ENCODE measurements around the gene VAV2. TPM values are rescaled to one million over a fixed set of nuclear protein-coding genes. Genes with fewer than 3 reads are reported as not detected.

The VAV2 gene
- total and polyA plus RNA-seq, 2 donors, result 5.4 to 9.8 TPM

GRCh38 chr9:134002796-134003195 lies 10.7 kb upstream of the VAV2 start:
- no peak for DNase-seq (ENCODE audit: low read depth in 6 of 9, low spot score in 9 of 9)
- Histone ChIP-seq H3K4me1 (ENCODE audit: control insufficient read depth in 2 of 2, insufficient read depth in 2 of 2, low read length in 2 of 2) (no peaks in the 10 kb centered on the region), H3K27me3 (ENCODE audit: control insufficient read depth in 2 of 2, insufficient read depth in 1 of 2, low read length in 1 of 2) (no peaks in the 10 kb centered on the region), H3K4me3 (ENCODE audit: low read length in 2 of 2) (no peak overlapping the region), H3K36me3 (ENCODE audit: control insufficient read depth in 2 of 2, insufficient read depth in 2 of 2, low read length in 1 of 2) (no peaks in the 10 kb centered on the region), H3K27ac (ENCODE audit: low read depth in 1 of 2, low read length in 1 of 2) (no peak overlapping the region), H3K9me3 (ENCODE audit: control insufficient read depth in 2 of 2, insufficient read depth in 1 of 2, low read length in 1 of 2) (no peaks in the 10 kb centered on the region)
- 82% methylated on average over 2 of the region's 2 CpGs for WGBS

- H3K36me3 ChIP-seq (ENCODE audit: control insufficient read depth in 2 of 2, insufficient read depth in 2 of 2, low read length in 1 of 2), result no peaks in the 10 kb centered on the region
- H3K27ac ChIP-seq (ENCODE audit: low read depth in 1 of 2, low read length in 1 of 2), result no peak overlapping the region
- 90% methylated on average over 6 of the region's 6 CpGs for WGBS
- H3K4me1 ChIP-seq (ENCODE audit: control insufficient read depth in 2 of 2, insufficient read depth in 2 of 2, low read length in 2 of 2), result no peaks in the 10 kb centered on the region
- H3K27me3 ChIP-seq (ENCODE audit: control insufficient read depth in 2 of 2, insufficient read depth in 1 of 2, low read length in 1 of 2), result peaks cover 0 to 4% of the 10 kb centered on the region in 2 donors
- no peak overlapping the region for H3K4me3 ChIP-seq (ENCODE audit: low read length in 2 of 2)
- DNase-seq (ENCODE audit: low read depth in 6 of 9, low spot score in 9 of 9), result no peak
- no peaks in the 10 kb centered on the region for H3K9me3 ChIP-seq (ENCODE audit: control insufficient read depth in 2 of 2, insufficient read depth in 1 of 2, low read length in 1 of 2)
These were observed 7.7 kb upstream of the VAV2 start for GRCh38 chr9:133999851-134000265.

GRCh38 chr9:133998915-133999595 lies 6.9 kb upstream of the VAV2 start:
- Histone ChIP-seq H3K27me3 (ENCODE audit: control insufficient read depth in 2 of 2, insufficient read depth in 1 of 2, low read length in 1 of 2) (peaks cover 0 to 6% of the 10 kb centered on the region in 2 donors), H3K36me3 (ENCODE audit: control insufficient read depth in 2 of 2, insufficient read depth in 2 of 2, low read length in 1 of 2) (no peaks in the 10 kb centered on the region), H3K4me3 (ENCODE audit: low read length in 2 of 2) (no peak overlapping the region), H3K27ac (ENCODE audit: low read depth in 1 of 2, low read length in 1 of 2) (no peak overlapping the region), H3K4me1 (ENCODE audit: control insufficient read depth in 2 of 2, insufficient read depth in 2 of 2, low read length in 2 of 2) (no peaks in the 10 kb centered on the region), H3K9me3 (ENCODE audit: control insufficient read depth in 2 of 2, insufficient read depth in 1 of 2, low read length in 1 of 2) (no peaks in the 10 kb centered on the region)
- WGBS, result 96% methylated on average over 1 of the region's 1 CpG
- DNase-seq (ENCODE audit: low read depth in 6 of 9, low spot score in 9 of 9), result no peak

GRCh38 chr9:133997584-133997983 lies 5.5 kb upstream of the VAV2 start:
- Histone ChIP-seq H3K9me3 (ENCODE audit: control insufficient read depth in 2 of 2, insufficient read depth in 1 of 2, low read length in 1 of 2) (no peaks in the 10 kb centered on the region), H3K27ac (ENCODE audit: low read depth in 1 of 2, low read length in 1 of 2) (no peak overlapping the region), H3K4me1 (ENCODE audit: control insufficient read depth in 2 of 2, insufficient read depth in 2 of 2, low read length in 2 of 2) (peaks cover 7 to 11% of the 10 kb centered on the region in 2 donors), H3K4me3 (ENCODE audit: low read length in 2 of 2) (no peak overlapping the region), H3K27me3 (ENCODE audit: control insufficient read depth in 2 of 2, insufficient read depth in 1 of 2, low read length in 1 of 2) (peaks cover 4 to 19% of the 10 kb centered on the region in 2 donors), H3K36me3 (ENCODE audit: control insufficient read depth in 2 of 2, insufficient read depth in 2 of 2, low read length in 1 of 2) (no peaks in the 10 kb centered on the region)
- no peak for DNase-seq (ENCODE audit: low read depth in 6 of 9, low spot score in 9 of 9)
- 96% methylated on average over 2 of the region's 2 CpGs for WGBS

GRCh38 chr9:133996531-133997520 lies 4.7 kb upstream of the VAV2 start:
- Histone ChIP-seq H3K27me3 (ENCODE audit: control insufficient read depth in 2 of 2, insufficient read depth in 1 of 2, low read length in 1 of 2) (peaks cover 11 to 23% of the 10 kb centered on the region in 2 donors), H3K4me1 (ENCODE audit: control insufficient read depth in 2 of 2, insufficient read depth in 2 of 2, low read length in 2 of 2) (peaks cover 10 to 14% of the 10 kb centered on the region in 2 donors), H3K36me3 (ENCODE audit: control insufficient read depth in 2 of 2, insufficient read depth in 2 of 2, low read length in 1 of 2) (no peaks in the 10 kb centered on the region), H3K9me3 (ENCODE audit: control insufficient read depth in 2 of 2, insufficient read depth in 1 of 2, low read length in 1 of 2) (no peaks in the 10 kb centered on the region), H3K4me3 (ENCODE audit: low read length in 2 of 2) (no peak overlapping the region), H3K27ac (ENCODE audit: low read depth in 1 of 2, low read length in 1 of 2) (no peak overlapping the region)
- WGBS, result 74% methylated on average over 24 of the region's 24 CpGs
- no peak for DNase-seq (ENCODE audit: low read depth in 6 of 9, low spot score in 9 of 9)

- DNase-seq (ENCODE audit: low read depth in 6 of 9, low spot score in 9 of 9), result no peak
- Histone ChIP-seq H3K4me3 (ENCODE audit: low read length in 2 of 2) (no peak overlapping the region), H3K27ac (ENCODE audit: low read depth in 1 of 2, low read length in 1 of 2) (no peak overlapping the region), H3K9me3 (ENCODE audit: control insufficient read depth in 2 of 2, insufficient read depth in 1 of 2, low read length in 1 of 2) (no peaks in the 10 kb centered on the region), H3K27me3 (ENCODE audit: control insufficient read depth in 2 of 2, insufficient read depth in 1 of 2, low read length in 1 of 2) (peaks cover 26 to 38% of the 10 kb centered on the region in 2 donors), H3K4me1 (ENCODE audit: control insufficient read depth in 2 of 2, insufficient read depth in 2 of 2, low read length in 2 of 2) (peaks cover 15 to 19% of the 10 kb centered on the region in 2 donors), H3K36me3 (ENCODE audit: control insufficient read depth in 2 of 2, insufficient read depth in 2 of 2, low read length in 1 of 2) (no peaks in the 10 kb centered on the region)
- 82% methylated on average over 17 of the region's 17 CpGs for WGBS
These were observed 3.1 kb upstream of the VAV2 start for GRCh38 chr9:133995012-133995896.

GRCh38 chr9:133994353-133995011 lies 2.4 kb upstream of the VAV2 start:
- DNase-seq (ENCODE audit: low read depth in 6 of 9, low spot score in 9 of 9), result peak in 6 of 9 donors; percentile 21 to 76 (median 62)
- 9% methylated on average over 11 of the region's 11 CpGs for WGBS
- Histone ChIP-seq H3K27ac (ENCODE audit: low read depth in 1 of 2, low read length in 1 of 2) (no peak overlapping the region), H3K4me1 (ENCODE audit: control insufficient read depth in 2 of 2, insufficient read depth in 2 of 2, low read length in 2 of 2) (peaks cover 15 to 19% of the 10 kb centered on the region in 2 donors), H3K27me3 (ENCODE audit: control insufficient read depth in 2 of 2, insufficient read depth in 1 of 2, low read length in 1 of 2) (peaks cover 34 to 46% of the 10 kb centered on the region in 2 donors), H3K9me3 (ENCODE audit: control insufficient read depth in 2 of 2, insufficient read depth in 1 of 2, low read length in 1 of 2) (no peaks in the 10 kb centered on the region), H3K36me3 (ENCODE audit: control insufficient read depth in 2 of 2, insufficient read depth in 2 of 2, low read length in 1 of 2) (no peaks in the 10 kb centered on the region), H3K4me3 (ENCODE audit: low read length in 2 of 2) (no peak overlapping the region)

- WGBS, result 77% methylated on average over 16 of the region's 16 CpGs
- DNase-seq (ENCODE audit: low read depth in 6 of 9, low spot score in 9 of 9), result no peak
- Histone ChIP-seq H3K4me1 (ENCODE audit: control insufficient read depth in 2 of 2, insufficient read depth in 2 of 2, low read length in 2 of 2) (peaks cover 15 to 19% of the 10 kb centered on the region in 2 donors), H3K4me3 (ENCODE audit: low read length in 2 of 2) (peak overlapping the region in 1 of 2 donors; percentile 71), H3K27ac (ENCODE audit: low read depth in 1 of 2, low read length in 1 of 2) (no peak overlapping the region), H3K27me3 (ENCODE audit: control insufficient read depth in 2 of 2, insufficient read depth in 1 of 2, low read length in 1 of 2) (peaks cover 34 to 47% of the 10 kb centered on the region in 2 donors), H3K36me3 (ENCODE audit: control insufficient read depth in 2 of 2, insufficient read depth in 2 of 2, low read length in 1 of 2) (no peaks in the 10 kb centered on the region), H3K9me3 (ENCODE audit: control insufficient read depth in 2 of 2, insufficient read depth in 1 of 2, low read length in 1 of 2) (no peaks in the 10 kb centered on the region)
These were observed 1.6 kb upstream of the VAV2 start for GRCh38 chr9:133993635-133994253.
